ENCODE measurements around the gene NEUROD1.
A peak's percentile ranks its signal among the peaks of the same experiment; 100 is the strongest.
"Not testable (repeated sequence)": the region's sequence is repeated elsewhere in the genome, so short reads cannot be mapped to it uniquely, and the experiment has no call there.

Gene NEUROD1

DNA sequence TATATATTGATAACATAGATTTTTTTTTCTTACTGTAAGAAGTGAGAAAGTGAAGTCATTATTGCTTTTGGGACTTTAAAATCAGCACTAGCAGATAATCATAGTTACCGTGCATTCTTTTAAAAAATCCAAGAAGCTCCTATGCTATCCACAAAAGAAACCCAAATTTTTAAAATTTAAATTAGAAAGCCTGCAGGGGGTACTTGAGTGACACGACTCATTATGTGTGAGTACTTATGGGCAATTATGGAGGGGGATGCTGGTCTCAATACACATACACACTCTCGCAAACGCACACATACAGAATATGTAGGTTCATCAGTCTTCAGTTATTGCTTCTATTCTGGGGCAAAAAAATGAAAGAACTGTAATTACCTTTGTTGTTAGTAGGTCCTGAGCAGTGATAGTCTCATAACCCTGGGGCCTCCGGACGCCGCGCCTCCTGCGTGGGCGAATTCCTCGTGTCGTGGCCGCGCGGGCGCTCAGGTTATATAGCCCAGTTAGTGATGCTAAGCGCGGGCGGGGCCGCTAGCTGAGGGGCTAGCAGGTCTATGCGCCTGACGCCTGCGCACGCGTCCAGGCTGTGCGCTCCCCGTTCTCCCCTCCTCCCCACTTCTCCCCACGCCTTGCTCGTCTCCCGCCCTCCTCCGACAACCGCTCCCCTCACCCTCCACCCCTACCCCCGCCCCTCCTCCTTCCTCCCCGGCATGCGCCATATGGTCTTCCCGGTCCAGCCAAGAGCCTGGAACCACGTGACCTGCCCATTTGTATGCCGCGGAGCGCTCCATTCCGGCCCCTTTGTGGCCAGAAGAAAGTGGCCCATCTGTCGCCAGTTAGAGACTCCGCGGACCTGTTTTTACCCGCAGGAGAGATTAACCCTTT is at the start of gene NEUROD1:
Gene NEUROD1, minus strand, starts transcription at position 463 of the 882 bp plus-strand sequence. CDS start 1,657 bp downstream, outside the sequence.
- no peak for DNase-seq

DNA sequence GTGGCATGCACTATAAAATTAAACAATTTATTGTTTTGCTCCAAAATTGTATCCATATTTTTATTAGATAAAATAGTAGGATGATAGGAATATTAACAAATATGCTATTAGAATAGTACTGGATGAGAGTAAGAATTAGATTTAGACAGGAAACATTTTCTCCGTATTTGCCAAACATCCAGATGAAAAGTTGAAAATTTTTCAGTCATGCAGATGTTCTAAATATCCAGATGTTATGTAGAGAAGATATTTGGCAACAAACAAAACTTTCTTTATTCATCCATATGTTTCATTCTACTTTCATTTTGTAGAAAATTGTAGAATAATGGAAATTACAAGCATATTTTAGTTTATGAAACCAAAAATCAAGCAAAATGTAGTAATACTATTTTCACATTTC is 45.2 kb upstream of the NEUROD1 start:
- no peak for DNase-seq

DNA sequence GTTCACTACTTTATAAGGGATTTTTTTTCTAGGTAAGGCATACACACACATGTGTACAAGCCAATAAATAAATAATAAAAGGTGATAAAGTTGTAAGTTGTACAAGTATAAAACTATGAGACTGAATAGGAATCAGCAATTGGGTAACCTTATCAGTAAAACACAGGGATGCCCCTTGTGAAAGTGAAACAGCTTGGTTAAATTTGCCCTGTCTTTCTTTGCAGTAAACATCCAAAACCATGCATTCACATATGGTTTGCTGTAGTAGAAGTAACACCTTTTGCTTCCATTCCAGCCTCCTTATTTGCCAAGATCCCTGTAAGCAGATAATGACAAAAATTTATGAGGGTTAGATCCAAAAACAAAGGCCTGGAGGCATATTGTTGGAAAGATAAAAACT is 44.3 kb upstream of the NEUROD1 start:
- no peak for DNase-seq

DNA sequence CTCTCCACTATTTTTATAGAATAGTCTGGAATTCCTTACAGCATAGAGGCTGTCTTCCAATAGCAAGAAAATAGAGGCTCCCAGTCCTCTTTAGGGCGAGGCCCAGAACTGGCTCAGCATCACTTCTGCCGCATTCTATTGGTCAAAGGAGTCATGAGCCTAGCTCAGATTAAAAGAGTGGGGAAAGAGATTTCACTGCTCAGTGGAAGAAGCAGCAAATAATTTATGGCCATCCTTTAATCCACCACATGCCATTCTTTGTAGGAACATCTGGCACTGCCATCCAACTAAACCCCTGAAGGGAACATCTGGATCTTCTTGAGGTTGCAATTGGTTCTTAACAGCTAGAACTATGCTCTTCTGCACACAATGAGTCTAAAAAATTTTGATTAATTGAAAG is 43.4 kb upstream of the NEUROD1 start:
- DNase-seq, result no peak

DNA sequence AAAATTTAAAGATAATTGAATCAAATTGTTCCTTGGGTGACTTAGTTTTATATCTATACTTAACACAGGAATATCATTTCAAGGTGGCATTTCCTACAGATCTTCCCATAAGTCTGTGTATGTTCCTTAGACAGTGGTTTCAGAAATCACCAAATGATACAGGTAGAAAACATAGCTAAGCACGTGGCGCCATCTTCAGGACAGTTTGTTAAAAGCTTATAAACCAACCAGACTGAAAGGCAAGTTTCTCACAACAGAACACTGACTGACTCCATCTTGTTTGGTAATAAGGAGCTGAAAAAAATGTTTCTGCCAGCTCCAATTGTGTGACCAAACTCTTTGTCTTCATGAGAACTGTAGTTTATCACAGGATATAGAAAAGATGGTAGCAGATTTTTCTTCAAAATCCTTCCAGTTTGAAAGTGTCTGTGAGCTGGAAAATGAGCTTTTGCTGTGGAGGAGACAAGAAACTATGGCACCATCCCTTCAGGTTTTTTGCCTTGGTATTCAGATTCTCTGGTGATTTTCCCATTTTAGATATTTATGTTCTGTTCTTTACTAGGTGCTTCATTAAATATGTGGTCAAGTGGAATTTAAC is 34.8 kb upstream of the NEUROD1 start:
- peak; percentile 80 for DNase-seq

DNA sequence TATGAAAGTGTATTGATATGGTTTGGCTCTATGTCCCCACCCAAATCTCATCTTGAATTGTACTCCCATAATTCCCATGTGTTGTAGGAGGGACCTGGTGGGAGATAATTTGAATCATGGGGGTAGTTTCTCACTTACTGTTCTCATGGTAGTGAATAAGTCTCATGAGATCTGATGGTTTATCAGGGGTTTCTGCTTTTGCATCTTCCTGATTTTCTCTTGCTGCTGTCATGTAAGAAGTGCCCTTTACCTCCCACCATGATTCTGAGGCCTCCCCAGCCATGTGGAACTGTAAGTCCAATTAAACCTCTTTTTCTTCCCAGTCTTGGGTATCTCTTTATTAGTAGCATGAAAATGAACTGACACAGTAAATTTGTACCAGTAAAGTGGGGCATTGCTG is 30.7 kb upstream of the NEUROD1 start:
- not testable (repeated sequence) for DNase-seq

DNA sequence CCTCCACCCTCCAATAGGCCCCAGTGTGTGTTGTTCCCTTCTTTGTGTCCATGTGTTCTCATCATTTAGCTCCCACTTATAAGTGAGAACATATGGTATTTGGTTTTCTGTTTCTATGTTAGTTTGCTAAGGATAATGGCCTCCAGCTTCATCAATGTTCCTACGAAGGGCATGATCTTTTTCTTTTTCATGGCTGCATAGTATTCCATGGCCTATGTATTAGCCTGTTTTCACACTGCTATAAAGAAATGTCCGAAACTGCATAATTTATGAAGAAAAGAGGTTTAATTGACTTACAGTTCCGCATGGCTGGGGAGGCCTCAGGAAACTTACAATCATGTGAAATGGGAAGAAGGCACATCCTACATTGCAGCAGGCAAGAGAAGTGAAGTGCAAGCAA is 22.2 kb upstream of the NEUROD1 start:
- not testable (repeated sequence) for DNase-seq

DNA sequence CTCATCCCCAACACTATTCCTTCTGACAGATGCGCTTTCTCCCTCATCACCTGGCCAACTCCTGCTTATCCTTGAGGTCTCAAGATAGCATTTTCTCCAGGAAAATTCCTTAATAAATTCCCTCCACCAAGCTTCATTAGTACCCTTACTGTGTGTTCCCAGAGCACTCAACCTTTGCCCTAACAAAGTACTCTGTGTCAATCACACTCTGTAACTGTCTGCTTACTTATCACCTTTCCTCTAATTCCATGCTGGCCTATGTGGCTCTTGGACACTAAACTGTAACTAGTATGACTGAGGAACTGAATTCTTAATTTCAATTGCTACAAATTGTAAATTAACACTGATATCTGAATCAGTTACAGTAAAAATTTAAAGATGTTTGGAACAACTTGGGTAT is 17.9 kb upstream of the NEUROD1 start:
- DNase-seq, result no peak

DNA sequence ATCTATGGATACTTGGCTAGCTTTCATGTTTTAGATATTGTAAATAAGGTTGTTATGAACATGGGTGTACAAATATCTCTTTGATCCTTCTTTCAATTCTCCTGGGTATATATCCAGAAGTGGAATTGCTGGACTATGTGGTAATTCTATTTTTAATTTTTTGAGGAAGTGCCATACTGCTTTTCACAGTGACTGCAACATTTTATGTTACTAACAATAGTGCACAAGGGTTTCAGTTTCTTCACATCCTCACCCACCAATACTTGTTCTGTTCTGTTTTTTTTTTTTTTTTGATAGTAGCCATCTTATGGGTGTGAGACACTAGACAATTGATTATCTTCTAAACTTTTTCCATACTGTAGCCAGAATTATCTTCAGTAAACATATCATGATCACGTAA is 17.3 kb upstream of the NEUROD1 start:
- no peak for DNase-seq

DNA sequence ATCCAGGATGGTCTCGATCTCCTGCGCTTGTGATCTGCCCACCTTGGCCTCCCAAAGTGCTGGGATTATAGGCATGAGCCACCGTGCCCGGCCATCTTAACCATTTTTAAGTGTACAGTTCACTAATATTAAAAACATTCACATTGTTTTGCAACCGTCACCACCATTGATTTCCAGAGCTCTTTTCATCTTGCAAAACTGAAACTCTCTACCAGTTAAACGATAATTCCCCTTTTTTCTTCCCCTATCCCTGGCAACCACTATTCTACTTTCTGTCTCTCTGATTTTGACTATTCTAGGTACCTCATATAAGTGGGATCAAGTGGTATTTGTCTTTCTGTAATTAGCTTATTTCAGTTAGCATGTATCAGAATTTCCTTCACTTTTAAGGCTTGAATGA is 16.8 kb upstream of the NEUROD1 start:
- DNase-seq, result no peak

DNA sequence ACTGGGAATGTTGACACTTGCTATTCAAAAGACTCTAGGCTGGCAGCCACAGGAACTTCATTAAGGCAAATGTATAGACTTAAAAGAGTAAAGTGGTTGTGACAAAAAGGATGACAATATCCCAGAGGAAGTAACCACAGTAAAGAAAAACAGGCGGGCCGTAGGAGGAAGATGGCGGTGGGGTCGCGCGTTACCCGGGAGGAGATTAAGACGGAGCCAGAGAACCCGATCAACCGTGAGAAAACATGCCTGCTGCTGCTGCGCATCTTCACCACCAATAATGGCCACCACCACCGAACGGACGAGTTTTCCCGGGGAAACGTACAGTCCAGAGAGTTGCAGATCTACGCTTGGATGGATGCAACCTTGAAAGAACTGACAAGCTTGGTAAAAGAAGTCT is 14.0 kb upstream of the NEUROD1 start:
- DNase-seq, result no peak

DNA sequence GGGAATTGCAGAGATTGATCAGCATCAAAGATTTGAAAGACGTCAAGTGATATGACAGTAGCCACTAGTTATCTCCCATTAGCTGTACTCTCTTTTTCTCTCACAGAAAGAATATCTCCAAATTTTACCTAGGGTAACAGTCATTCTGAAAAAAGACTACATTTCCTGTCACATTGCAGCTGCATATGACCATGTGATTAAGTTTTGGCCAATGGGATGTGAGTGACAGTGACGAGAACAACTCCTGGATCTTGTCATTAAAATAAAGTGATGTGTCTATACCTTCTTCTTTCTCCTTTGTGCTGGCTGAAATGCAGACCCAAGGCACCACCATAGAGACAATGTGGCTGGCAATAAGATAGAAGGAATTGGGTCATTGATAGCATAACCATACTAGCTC is 10.5 kb upstream of the NEUROD1 start:
- DNase-seq, result no peak

DNA sequence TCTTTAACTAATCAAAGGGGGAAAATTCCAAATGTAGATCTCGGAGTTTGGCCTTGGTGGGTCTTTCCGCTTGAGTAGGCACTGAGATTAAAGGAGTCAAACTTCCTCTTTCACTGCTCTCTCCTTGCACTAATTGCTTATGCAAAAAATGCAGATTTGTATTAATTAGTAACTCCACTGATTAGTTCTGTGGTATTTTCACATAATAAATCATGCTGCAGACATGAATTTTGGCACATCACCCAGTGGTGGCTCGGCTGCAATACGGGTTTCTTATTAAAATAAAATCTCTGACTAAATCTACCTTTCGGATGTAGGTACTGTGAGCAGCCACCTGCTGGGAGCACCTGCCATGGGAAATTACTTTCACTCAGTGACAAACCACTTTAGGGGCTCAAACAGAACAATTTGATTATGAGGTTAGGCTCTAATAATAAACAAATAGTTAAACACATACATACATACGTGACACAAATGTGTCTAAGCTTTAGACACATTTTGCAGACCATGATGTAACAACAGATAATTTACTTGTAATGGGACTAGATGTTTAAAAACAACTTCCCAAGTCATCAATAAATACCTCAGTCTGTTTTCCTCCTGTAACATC is 6.4 kb upstream of the NEUROD1 start:
- DNase-seq, result no peak

DNA sequence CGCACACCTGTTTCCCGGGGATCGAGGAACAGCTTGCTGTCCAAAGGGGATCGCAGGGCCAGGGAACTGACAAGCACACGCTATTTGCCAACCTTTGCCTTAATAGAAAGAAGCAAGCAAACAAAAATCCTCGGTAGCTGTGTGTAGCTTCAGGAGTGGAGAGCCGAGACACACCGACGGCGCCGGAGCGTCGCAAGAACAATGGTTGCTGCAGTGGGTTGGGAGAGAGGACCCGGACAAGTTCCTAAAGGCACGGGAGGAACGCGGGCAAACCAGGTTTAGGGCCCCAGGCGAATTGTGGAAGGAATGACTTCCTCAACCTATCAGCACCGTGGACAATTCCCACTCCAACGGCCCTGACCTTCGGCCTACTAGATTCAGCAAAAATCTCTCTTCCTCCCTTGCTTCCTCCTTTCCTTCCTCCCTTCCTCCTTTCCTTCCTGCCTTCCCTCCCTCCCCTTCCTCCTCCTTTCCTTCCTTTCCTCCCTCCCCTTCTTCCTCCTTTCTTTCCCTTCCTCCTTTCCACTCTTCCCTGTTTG is 4.9 kb upstream of the NEUROD1 start:
- no peak for DNase-seq

DNA sequence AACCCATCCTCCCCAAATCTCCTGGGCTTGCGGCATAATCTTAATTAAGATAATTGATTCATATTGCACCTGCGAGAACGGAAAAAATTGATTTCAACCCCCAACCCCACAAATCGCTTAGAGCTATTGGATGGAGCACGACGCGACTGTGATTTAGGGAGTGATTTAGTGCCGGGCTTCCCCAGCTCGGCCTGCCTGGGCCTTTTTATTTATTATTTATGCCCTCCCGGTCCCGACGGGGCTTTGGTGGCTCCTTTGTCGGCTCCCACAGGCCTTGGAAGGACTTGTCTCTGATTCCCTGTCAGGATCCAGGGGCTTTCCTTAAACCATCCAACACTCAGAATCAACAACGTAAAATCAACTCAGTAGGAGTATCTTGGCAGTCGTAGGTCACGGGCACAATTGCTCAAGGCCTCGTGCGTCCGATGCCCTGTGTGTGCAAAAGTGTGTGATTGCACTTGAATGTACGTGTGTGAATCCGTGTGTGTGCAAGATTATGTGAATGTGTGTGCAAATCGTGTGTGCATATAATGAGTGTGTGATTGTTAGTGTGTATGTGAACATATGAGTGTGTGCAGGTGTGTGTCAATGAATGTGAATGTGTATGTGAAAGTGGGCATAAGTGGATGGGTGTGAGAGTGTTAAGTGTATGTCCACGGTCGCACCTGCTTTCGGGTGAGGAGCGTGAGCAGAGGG is 4.3 kb upstream of the NEUROD1 start:
- no peak for DNase-seq

DNA sequence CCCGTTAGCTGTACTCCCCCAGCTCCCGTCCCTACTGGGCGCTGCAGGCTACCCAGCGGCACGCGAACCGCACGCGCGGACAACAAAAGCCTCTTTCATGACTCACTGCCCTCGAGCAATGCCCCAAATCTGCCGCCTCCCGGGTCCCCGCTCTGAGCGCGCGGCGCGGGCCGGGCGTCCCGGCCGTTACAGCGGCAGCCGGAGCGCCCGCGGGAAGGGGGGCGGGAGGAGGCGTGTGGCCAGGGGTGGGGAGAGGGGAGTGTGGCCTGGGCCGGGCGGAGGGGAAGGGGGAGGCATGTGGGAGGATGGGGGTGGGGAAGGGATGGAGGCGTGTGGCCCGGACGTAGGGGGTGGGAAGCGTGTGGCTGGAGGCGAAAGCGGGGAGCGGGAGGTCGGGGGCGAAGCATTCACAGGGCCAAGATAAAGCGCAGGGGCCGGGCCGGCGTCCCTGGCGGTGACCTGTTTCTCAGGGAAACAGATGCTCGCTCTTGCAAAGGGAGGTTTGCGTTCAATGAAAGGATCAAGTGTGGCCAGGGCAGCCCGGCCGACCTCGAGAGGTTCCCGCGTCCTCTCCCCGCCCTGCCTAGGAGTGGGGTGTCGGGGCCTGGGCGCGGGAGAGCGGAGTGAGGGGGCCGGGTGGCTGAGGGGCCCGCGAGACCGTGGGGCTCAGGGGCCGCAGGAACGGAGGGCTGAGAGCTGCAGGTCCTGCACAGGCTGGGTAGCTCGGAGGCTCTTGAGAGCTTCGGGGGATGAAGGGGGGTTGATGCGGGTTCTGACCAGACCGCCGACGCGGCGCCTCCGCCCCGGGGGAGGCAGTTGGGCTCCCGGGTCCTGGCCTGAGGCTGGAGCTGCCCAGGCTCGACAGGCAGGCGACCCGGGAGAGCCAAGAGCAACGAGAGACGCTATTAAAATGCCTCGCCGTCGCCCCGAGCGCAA is 3.5 kb upstream of the NEUROD1 start:
- no peak for DNase-seq

DNA sequence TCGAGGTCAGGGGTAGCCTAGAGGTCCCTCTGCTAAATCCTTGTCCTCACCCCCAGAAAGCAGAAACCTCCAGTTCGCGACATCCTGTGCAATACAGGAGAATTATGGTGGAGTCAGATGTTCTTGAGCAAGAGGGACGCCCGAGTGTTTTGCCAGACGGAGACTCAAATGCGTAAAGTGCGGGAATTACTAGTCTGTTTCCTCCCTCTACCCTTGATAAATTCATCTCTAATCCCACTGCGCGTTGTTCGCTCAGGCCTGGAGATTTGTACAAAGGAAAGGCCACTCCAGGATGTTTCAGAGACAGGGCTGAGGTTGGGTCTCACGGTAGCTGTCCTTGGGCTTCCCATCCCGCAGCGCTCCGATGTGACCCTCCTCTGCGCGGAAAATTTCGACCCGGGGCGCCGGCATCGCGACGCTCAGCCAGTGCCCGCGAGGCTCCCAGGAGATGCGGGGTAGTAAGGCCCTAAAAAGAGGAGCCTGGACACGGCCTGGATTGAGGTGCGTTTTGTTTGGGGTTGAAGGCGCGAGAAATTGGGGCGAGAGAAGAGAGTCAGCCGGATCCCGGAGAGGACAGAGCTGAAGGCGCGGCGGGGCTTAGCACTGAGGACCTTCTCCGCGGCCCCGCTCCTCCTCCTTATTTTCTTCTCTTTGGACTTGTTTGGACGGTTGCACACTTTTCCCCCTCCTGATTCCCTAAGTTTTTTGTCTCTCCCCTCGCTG is 2.6 kb upstream of the NEUROD1 start:
- DNase-seq, result no peak

DNA sequence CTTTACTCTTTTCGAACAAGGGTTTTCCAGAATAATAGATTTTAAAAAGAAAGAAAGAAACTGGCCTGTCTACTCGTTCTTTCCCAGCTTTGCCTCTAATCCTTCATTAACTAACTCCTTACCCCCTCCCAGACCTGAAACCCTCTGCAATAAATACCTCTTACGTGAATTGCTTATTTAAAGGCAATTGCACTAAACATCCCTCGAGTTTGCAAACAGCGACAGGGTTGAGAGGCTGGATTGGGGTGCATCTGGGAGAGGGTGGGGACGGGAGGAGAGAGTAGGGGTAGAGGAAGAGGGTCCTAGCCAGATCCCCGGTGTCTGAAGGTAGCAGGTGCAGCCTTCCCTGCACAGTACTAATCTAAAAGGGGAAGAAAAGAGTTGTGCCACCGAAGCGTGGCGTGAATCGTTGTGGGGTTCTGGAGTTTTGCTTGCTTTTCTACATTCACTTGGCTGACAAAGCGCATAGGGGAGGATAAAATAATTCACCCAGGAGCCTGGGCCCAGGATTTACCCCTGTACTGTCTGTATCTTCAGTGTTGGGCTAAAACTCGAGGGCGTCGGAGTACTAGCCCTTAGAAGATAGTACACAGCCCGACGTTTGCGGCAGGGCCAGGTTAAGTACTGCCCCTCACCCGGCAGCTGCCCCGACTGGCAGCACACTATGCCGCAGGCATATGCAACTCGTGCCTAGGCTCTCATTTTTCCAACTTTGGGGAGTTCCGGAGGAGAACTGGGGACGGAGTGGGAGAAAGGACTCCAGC is 1.9 kb upstream of the NEUROD1 start:
- DNase-seq, result no peak

DNA sequence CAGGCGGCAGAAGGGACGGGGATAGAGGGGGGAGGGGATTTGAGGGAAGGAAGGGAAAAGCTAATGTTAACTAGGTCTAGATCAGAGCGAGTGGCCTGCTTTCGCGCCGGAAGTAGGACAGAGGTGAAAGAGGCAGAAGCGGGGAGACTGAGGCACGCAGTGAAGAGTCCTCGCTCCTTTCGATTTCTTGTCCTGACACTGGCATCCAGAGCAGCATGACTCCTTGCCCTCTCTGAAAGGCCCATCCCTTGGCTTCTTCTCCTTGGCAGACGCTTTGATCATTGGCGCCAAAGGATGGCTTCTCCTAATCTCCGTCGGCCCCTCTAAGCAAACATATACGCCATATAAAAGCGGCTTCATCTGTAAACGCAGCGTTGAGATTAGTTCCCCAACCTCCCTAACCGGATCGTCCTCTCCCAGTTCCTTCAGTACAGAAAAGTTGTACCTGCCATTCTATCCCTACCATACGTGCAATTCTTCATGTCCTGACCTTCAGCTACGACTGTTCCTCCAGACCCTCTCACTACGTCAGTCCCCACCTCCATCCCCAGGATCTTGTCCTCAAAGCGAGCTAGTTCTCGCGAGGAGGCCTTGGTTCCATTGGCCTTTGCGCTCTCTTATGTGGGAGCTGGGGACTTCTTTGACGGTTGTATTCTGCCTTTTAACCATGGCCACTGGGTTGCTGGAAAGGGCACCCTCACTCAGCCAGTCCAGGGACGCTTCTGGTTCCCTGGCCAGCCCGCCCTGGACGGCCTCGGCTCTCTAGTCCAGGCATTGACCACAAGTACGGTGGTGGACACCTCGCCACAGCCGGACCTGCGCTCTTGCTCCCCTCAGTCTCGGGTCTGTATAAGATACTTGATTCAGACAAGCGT is 857 bp upstream of the NEUROD1 start:
- DNase-seq, result no peak

Data from CD4-positive, alpha-beta T cell treated with Interleukin-17A for 1 hour (primary cell).